ENCODE measurements around the gene MYCN. TPM values are rescaled to one million over a fixed set of nuclear protein-coding genes. Genes with fewer than 3 reads are reported as not detected.
"Not testable (repeated sequence)": the region's sequence is repeated elsewhere in the genome, so short reads cannot be mapped to it uniquely, and the experiment has no call there.

The MYCN gene
- total RNA-seq = not detected

DNA sequence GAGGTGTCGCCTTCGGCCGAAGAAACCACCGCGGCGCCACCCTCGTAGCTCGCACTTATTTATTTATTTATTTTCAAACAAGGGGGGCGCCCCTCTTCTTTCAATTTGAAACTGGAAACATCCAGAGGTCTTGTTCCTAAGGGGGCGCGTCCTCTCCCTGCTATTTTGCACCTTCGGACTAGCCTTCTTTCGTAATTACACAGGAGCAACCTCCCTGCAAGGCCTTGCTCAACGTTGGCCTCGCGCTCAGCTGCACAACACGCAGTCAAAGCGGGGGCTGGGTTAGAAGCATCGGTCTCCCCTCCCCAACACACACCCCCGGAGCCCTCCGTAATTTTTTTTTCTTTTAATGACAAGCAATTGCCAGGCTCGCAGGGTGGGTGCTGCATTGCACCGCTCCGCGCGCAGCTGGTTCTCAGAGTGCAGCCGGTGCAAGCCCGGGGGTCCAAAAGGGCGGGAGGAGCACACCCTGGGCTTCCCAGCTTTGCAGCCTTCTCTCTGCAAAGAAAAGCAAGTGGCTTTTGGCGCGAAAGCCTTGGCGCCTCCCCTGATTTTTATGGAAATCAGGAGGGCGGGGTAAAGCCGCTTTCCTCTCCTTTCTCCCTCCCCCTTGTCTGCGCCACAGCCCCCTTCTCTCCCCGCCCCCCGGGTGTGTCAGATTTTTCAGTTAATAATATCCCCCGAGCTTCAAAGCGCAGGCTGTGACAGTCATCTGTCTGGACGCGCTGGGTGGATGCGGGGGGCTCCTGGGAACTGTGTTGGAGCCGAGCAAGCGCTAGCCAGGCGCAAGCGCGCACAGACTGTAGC, at the start of gene MYCN:
Gene MYCN, plus strand, starts transcription at position 697 of the 807 bp plus-strand sequence. CDS start 1,515 bp downstream, outside the sequence.
- POLR2A ChIA-PET = no interaction called here
- CTCF ChIA-PET = interaction anchor here (0.8 to 1.4 kb wide), 2 partner anchors 10 to 669 kb away, joined by 3 to 6 read pairs; no protein-coding TSS in a partner anchor

- ChIA-PET POLR2A (no interaction called here), CTCF (no interaction called here)
These were observed 49.1 kb upstream of the MYCN start for GRCh38 chr2:15890936-15891905.

GRCh38 chr2:15892151-15892880, 48.0 kb upstream of the MYCN start:
- CTCF ChIA-PET = no interaction called here

DNA sequence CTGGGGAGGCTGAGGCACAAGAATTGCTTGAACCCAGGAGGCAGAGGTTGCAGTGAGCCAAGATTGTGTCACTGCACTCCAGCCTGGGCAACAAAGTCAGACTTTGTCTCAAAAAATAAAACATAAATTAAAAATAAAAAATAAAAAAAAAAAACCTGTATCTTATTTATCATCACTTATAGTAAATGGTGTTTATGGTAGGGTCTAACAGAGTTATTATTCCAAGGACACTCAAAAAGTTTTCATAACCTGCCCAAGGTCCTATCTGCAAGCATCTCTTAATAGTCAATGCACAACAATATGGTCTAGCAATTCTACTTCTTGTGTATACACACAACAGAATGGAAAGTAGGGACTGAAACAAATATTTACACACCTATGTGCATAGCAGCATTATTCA, 47.3 kb upstream of the MYCN start:
- ChIA-PET POLR2A (no interaction called here), CTCF (no interaction called here)

More at GRCh38 chr2:15892151-15892880, 48.0 kb upstream of the MYCN start:
- POLR2A ChIA-PET = no interaction called here

DNA sequence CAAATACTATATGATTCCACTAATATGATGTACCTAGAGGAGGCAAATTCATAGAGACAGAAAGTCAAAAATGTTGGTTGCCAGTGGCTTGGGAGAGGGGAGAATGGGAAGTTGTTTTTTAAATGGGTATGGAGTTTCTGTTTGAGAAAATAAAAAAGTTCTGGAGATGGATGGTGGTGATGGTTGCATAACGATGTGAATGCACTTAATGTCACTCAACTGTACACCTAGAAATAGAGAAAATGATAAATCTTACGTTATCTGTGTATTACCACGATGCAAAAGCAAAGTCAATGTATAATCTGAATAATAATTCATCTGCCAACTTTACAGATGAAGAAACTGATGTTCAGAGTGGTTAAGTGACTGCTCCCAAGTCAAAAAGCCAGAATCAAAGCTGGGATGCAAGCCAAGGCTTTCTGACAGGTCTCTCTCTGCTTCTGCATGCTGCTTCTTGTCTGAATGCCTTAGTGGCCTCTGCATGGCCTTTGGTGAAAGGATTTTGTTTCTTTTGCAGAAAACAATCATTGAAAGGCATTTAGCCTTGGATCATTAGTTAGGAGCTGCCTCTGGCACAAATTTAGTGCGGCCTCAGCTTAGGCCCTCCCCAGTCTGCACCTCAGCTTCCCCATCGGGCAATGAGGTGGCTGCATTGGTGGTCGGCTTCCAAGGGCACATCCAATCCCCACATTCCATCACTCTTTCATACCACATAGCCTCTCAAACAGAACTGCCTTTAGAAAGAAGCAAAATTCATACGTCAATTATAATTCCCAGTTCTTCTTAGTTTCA, 46.5 kb upstream of the MYCN start:
- CTCF ChIA-PET = no interaction called here
- POLR2A ChIA-PET = no interaction called here

DNA sequence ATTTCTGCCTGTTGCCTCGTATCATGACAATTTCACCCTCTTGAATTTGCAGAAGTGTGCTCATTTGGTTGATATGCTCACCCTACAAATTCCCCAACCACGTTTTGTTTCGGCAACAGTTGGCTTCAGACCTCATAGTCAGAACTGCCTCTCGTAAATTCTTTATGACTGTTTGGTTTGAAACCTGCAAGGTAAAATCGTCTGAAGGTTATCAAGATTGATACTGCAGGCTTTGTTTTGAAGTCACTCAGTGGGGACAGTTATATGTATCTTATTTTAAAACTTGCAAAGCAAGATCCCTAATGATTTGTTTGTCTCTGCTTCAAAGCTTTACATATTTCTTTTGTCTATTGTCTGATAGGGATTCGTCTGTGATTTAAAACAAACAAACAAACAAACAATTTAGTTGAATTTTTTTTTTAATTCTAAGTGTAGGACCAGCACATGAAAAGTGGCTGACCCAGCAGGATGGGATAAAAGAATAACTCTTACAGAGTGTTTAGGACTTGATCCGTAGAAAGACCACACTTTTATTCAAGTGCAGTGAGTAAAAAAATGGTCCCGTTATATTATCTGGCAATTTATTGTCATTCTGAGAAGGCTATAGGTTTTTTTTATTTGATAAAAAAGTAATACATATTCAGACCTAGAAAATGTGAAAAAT, 45.7 kb upstream of the MYCN start:
- ChIA-PET POLR2A (no interaction called here), CTCF (no interaction called here)

DNA sequence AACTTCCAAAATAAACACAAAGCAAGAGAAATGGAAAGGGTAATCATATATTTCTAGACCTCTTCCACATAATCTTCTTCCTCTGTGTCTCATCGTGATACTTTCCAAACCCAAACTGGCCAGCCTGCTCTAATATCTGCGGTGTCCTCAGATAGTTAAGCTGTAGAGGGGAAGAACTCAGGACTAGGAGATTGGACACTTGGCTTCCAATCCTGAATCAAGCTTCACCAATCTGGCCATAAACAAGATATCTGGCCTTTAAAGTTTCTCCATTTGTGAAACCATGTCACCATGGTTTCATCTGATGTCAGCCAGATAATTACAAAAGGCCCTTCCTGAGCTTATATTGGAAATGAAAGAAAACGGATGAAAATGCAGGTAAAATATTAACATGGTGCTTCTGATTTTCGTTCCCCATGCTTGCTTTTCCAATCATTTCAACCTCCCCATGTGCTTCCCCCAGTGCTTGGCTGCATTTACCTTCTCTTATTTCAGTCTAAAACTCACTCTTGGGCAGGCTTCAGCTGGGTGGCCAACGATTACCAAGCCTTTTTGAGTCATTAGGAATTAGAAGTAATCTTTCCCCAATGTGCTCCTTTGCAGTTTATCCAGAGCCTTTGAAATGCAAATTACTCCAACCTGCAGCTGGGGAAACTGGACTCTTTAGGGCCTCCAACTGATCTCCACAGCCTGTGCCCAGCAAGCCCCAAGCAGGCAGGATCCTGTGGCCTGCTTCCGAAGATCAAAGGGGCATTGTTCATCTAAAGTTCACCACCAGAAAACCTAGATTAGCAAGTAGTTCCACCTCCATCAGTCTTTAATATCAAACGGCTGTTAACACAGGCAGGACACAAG, 44.5 kb upstream of the MYCN start:
- POLR2A ChIA-PET = no interaction called here
- CTCF ChIA-PET = no interaction called here

DNA sequence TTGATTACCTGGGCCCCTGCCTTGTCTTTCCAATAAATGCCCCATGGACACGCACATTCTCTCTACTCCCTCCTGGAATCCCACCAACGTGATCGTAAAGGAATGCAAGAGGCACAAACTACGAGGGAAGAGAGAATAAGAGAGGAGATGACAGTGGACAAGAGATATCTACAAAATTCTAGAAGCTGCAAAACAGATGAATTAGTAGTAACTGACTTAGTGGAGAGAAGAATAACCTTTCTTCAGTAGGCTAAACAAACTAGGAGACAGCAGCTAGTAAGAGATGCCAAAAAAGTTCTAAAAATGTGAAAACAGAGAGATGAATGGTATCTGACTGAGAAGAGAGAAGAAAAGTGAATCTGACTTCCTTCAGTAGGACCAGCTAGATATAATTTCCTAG, 43.5 kb upstream of the MYCN start:
- ChIA-PET POLR2A (no interaction called here), CTCF (no interaction called here)

GRCh38 chr2:15897431-15898098, 42.8 kb upstream of the MYCN start:
- ChIA-PET CTCF (no interaction called here), POLR2A (no interaction called here)

DNA sequence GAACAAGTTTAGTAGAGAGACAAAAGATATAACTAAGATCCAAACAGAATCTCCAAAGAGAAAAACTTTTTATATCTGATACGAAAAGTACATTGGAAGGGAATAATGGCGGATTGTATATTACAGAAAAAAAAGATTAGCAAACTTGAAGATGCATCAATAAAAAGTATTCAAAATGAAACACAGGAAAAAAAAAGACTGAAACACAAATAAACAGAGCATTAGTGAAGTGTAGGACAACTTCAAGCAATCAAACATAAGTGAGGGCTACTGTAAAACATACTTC, 41.1 kb upstream of the MYCN start:
- ChIA-PET CTCF (no interaction called here), POLR2A (no interaction called here)

- ChIA-PET CTCF (no interaction called here), POLR2A (no interaction called here)
These were observed 40.4 kb upstream of the MYCN start for GRCh38 chr2:15899751-15900493.

GRCh38 chr2:15901095-15901807, 39.1 kb upstream of the MYCN start:
- CTCF ChIA-PET = no interaction called here
- POLR2A ChIA-PET = no interaction called here

- ChIA-PET CTCF (no interaction called here), POLR2A (no interaction called here)
These were observed 38.6 kb upstream of the MYCN start for GRCh38 chr2:15901808-15902130.

DNA sequence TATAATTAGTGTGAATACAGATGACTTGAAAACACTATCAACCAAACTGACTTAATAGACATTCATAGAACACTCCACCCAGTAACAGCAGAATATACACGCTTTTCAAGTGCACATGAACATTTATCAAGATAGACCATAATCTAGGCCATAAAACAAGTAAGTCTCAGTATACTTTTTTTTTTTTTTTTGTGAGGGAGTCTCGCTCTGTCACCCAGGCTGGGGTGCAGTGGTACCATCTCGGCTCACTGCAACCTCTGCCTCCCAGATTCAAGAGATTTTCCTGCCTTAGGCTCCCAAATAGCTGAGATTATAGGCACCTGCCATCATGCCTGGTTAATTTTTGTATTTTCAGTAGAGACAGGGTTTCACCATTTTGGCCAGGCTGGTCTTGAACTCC, 36.4 kb upstream of the MYCN start:
- CTCF ChIA-PET, POLR2A ChIA-PET: not testable (repeated sequence)

- POLR2A ChIA-PET = no interaction called here
- CTCF ChIA-PET = no interaction called here
These were observed 35.1 kb upstream of the MYCN start for GRCh38 chr2:15905267-15905645.

DNA sequence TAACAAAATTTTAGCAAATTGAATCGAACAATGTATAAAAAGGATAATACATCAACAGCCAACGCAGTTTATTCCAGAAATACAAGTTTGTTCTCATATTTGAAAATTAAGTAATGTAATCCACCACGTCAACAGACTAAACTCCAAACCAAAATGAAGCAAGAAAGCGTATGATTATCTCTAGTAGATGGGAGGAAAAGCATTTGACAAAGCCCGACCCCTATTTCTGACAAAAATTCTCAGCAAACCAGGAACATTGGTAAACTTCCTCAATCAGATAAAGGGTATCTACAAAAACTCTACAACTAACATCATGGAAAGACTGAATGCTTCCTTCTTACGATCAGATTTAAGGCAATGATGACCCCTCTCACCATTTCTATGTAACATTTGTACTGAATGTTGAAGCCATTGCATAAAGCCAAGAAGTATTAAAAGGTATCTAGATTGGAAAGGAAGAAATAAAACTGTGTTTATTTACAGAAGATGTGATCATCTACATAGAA, 34.3 kb upstream of the MYCN start:
- POLR2A ChIA-PET = no interaction called here
- CTCF ChIA-PET = no interaction called here

DNA sequence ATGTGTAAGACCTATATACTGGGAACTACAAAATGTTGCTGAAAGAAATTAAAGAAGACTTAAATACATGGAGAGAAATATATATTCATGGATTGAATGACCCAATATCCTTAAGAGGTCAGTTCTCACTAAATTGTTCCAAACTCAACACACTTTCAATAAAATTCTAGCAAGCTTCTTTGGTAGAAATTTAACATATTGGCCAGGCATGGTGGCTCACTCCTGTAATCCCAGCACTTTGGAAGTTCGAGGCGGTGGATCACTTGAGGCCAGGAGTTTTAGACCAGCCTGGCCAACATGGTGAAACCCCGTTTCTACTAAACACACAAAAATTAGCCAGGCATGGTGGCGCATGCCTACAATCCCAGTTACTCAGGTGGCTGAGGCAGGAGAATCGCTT, 33.6 kb upstream of the MYCN start:
- POLR2A ChIA-PET = no interaction called here

More for the DNA sequence above, 33.6 kb upstream of the MYCN start:
- CTCF ChIA-PET = no interaction called here

All from activated CD8-positive, alpha-beta memory T cell treated with anti-CD3 and anti-CD28 coated beads for 36 hours (primary cell).